Muscle of back (tissue), 11 donors: ENCODE results near the gene POFUT2. TPM values are rescaled to one million over a fixed set of nuclear protein-coding genes. Genes with fewer than 3 reads are reported as not detected.
"Not testable (repeated sequence)": the region's sequence is repeated elsewhere in the genome, so short reads cannot be mapped to it uniquely, and the experiment has no call there.

Source experiments
- DNase-seq, 3 donors: peaks; one replicate each; pipeline versions ENCODE4 v3.0.0 to v3.0.0-alpha.2; 2013
- polyA plus RNA-seq, 10 donors: library from polyadenylated mRNA; unstranded; fragments of 120-200 nt; gene quantifications; one replicate each; pipeline ENCODE4 v1.2.1, GENCODE V29; 2013; ENCODE audit not compliant: insufficient read length in 10 of 10

POFUT2 gene
- polyA plus RNA-seq, 10 donors = 30.6 to 44.3 (median 39.3) TPM

- no peak for DNase-seq
Observed at GRCh38 chr21:45327441-45328197, 39.9 kb upstream of the POFUT2 start.

GRCh38 chr21:45326891-45327440 is 39.3 kb upstream of the POFUT2 start:
- no peak for DNase-seq

DNA sequence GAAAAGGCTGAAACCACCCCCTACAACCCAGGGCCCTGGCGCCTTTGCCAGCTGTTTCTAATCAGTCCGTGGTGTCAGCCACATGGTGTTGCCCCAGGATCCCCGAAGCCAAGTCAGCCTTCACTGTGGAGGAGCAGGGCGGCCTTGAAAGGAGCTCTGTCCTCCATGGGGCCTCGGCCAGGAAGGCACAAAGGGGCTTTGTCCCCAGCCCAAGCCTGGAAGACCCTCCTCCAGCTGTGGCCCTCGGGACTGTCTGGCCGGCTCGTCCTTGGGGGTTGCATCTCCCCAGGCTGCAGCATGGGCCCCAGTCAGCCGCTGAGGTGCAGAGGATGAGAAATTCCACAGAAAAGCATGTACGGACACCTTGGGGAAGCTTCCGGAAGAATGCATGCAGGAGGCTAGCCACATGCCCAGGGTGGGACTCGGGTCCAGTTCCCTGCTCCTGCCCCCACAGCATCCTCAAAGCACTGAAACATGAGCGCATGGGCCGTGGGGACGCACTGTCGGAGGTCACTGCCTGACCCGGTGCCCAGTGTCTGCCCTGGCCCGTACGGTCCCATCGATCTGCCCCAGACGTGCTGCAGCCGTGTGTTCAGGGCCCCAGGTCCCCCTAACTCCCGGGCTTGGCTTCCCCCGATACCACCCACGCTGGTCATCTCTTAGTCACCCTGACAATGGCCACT is 38.6 kb upstream of the POFUT2 start:
- no peak for DNase-seq

DNA sequence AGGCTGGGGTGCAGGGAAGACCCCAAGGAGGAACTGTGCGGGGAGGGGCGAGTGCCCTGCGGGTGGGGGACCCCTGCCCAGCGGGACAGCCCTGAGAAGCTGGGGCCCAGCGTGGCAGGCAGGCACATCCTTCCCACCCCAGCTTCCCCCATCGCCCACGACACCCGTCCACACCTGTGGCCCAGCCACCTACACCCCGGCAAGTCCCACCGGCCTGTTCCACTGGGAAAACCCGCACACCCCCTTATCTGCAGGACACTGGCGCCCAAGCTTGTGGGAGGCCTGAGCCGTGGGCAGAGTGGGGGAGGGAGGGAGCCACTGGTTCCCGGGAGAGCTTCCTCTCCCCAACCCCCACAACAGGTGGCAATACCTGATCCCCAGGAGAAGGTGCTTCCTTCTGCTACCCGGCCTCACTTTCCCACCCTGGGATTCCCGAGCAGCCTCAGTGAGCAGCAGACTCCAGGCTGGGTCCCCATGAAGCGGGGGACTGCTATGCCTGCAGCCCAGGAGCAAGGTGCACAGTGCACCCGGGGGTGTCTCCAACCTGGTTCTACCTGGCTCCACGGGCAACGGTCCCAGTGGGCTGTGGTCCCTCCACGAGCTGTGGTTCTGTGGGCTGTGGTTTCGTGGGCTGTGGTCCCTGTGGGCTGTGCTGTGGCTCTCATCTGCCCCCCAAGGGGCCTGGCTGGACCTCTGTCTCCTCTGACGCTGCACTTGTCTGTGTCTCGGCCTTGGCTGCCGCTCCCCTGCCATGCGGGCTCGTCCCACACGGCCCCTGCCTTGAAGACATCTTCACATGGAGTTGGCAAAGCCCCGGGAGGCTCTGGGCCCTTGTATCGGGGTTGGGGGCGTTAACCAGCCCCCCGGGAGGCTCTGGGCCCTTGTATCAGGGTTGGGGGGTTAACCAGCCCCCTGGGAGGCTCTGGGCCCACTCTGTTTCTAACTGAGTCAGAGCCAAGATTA is 37.8 kb upstream of the POFUT2 start:
- no peak for DNase-seq

GRCh38 chr21:45324489-45325205 is 37.0 kb upstream of the POFUT2 start:
- DNase-seq = no peak

- DNase-seq = no peak
Observed at GRCh38 chr21:45323487-45324311, 36.0 kb upstream of the POFUT2 start.

DNA sequence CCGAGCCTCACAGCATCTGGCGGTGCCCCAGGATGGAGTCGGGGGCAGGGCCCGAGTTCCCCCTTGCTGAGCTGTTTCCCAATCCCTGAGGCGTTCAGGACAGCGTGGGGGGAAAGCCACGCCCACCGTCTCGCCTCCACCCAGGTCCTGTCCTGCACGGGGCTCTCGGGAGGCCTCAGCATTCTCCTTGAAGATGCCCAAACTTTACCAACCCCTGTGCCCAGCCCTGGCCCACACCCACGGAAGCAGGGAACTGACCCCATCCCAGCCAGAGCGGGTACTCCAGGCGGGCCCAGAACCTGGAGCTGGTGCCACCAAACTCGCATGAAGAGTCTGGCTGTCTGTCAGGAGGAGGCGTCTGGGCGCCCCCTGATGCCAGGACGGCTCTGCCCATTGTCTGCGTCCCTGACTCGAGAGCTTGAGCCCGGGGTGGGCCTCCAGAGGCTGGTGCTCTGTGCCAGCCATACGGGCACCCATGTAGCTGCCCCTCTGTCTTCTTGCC is 35.3 kb upstream of the POFUT2 start:
- no peak for DNase-seq

- DNase-seq = no peak
Observed at GRCh38 chr21:45322231-45322959, 34.7 kb upstream of the POFUT2 start.

DNA sequence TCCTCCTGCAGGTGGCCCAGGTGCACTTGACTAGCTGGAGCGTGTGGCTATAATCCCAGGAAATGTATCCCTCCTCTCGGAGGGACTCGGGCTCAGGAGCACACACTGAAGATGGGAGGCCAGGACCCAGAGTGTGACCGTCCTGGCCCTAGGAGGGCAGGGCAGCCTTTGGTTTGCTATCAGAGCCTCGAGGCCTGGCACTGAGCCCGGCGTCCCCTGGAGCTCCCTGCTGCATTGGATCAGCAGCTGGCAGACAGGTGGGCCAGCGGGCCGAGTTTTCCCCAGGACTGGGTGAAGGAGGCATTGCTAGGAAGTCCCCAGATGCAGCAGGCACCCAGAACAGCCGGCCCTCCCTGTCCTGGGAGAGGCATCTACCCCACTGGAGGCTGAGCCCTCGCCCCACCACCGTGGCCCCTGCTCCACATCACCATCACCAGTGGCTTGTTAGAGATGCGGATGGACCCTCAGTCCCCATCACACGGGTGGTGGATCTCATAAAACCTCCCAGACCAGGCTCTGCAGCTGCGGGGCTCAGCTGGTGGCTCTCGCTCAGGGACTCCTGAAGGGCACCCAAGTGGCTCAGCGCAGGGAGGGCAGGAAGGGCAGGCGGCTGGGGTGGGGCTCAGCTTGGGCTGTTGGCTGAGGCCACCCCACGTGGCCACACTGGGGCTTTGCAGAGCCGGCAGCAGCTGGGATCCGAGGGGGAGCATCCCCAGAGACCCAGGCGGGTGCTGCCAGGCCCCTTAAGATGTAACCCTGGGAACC is 32.7 kb upstream of the POFUT2 start:
- no peak for DNase-seq

DNA sequence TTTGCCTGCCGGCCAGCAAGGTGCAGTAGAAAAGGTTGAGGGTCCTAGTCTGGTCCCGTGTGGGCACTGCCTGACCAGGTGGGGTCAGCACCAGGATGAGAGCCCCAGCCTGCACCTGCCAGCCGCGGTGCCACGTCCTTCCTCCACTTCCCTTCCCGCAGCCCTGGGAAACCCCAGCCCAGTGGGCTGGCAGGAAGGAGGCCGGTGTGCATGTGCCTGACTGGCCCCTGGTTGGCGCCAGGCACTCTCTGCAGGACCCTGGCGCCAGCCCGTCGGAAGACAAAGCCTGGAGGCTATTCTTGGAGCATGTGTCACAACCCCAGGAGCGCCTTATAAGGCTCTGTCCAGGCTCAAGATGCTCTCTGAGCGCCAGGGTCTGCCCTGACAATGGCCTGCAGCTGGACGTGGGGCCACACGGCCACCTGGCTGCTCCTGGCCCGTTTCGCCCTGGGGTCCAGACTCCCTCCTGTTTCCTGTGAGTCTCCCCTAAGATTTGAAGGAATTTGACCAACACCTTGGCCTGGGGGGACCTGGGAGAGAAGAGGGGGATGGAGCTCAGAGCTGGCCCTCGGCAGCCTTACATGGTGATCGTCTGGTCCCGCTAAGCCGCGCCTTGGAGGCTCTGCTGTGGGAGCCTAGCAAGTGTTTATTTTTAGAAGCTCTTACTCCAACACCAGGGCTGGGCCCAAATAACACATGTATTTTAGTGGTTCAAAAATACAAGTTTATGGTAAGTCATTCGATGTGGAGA is 31.9 kb upstream of the POFUT2 start:
- DNase-seq = peak in 1 of 3 donors; percentile 68

- DNase-seq = peak in 1 of 3 donors; percentile 70
Observed at GRCh38 chr21:45318556-45319404, 31.1 kb upstream of the POFUT2 start.

- DNase-seq = no peak
Observed at GRCh38 chr21:45318146-45318555, 30.5 kb upstream of the POFUT2 start.

- DNase-seq = no peak
Observed at GRCh38 chr21:45317398-45318145, 29.9 kb upstream of the POFUT2 start.

GRCh38 chr21:45316871-45317397 is 29.2 kb upstream of the POFUT2 start:
- DNase-seq = no peak

GRCh38 chr21:45315676-45316470 is 28.2 kb upstream of the POFUT2 start:
- not testable (repeated sequence) for DNase-seq
